Heart left ventricle (tissue), 16 donors: Measurements from ENCODE around the gene DPH5. TPM values are rescaled to one million over a fixed set of nuclear protein-coding genes. Genes with fewer than 3 reads are reported as not detected.
A peak's percentile ranks its signal among the peaks of the same experiment; 100 is the strongest.

Experiments used
- ATAC-seq, 4 donors: fragments of 200-7000 bp; cut with Tn5 transposase; one replicate each; pipeline ENCODE4 v1.9.1; 2020 to 2022; ENCODE audit warnings: moderate library complexity in 4 of 4, mild to moderate bottlenecking in 3 of 4, moderate number of reproducible peaks in 1 of 4
- DNase-seq, 5 donors: peaks; one replicate each; pipeline ENCODE4 v3.0.0-alpha.2; 2020
- H3K27ac ChIP-seq, 12 donors: fragments of 200-600 bp; sonication (generic) in 4 of 12; one replicate each; pipeline versions ENCODE4 v1.5.0 to v1.8.0; 2016 to 2022; ENCODE audit warnings: mild to moderate bottlenecking in 2 of 12
- H3K27me3 ChIP-seq, 9 donors: fragments of 200-600 bp; sonication (generic) in 2 of 9; one replicate each; pipeline versions ENCODE4 v1.5.1 to v1.8.0; 2016 to 2022; ENCODE audit warnings: mild to moderate bottlenecking in 3 of 9
- H3K36me3 ChIP-seq, 9 donors: fragments of 200-600 bp; sonication (generic) in 2 of 9; one replicate each; pipeline versions ENCODE4 v1.5.0 to v1.8.0; 2018 to 2022; ENCODE audit warnings: mild to moderate bottlenecking in 2 of 9
- H3K4me1 ChIP-seq, 12 donors: fragments of 200-600 bp; sonication (generic) in 4 of 12; one replicate each; pipeline versions ENCODE4 v1.5.0 to v1.8.0; 2016 to 2022; ENCODE audit warnings: mild to moderate bottlenecking in 3 of 12
- H3K4me3 ChIP-seq, 12 donors: fragments of 200-600 bp; sonication (generic) in 4 of 12; one replicate each; pipeline versions ENCODE4 v1.5.0 to v1.8.0; 2017 to 2022; ENCODE audit warnings: mild to moderate bottlenecking in 9 of 12, moderate library complexity in 4 of 12
- H3K9me3 ChIP-seq, 12 donors: fragments of 200-600 bp; sonication (generic) in 4 of 12; one replicate each; pipeline versions ENCODE4 v1.5.0 to v1.8.0; 2016 to 2022; ENCODE audit warnings: mild to moderate bottlenecking in 1 of 12
- POLR2A ChIP-seq, 2 donors: fragments of 450-650 bp; IDR thresholded peaks; one replicate each; pipeline ENCODE4 v1.6.1; 2017; ENCODE audit warnings: antibody characterized with exemption in 2 of 2, mild to moderate bottlenecking in 2 of 2, moderate library complexity in 2 of 2
- WGBS, 4 donors: extraction: QIAGEN DNeasy Blood & Tissue Kit in 2 of 4; methylation state at CpG; one replicate each; pipeline versions ENCODE4 v1.1.5 to v1.1.7; 2013 to 2018; 5-methylcytosine and 5-hydroxymethylcytosine counted together
- intact Hi-C, 10 donors: fragments of 100-400 bp; cut with DNase I; formaldehyde crosslinking; loops; one replicate each; pipeline versions ENCODE4 v1.11.1 to v1.14.2; 2022
- long read RNA-seq, 3 donors: library from polyadenylated mRNA; unstranded; transcript quantifications; one replicate each; pipeline ENCODE4 v2.0.0, GENCODE V29; 2020 to 2021
- polyA plus RNA-seq, 2 donors: library from polyadenylated mRNA; stranded (reverse); fragments of 200-250 nt; gene quantifications; one replicate each; pipeline ENCODE4 v1.2.3, GENCODE V29; 2013
- total RNA-seq, 9 donors: library from RNA; depleted of rRNA in 2 of 9; stranded (reverse); fragments of >200 nt in 2 of 9; fragmentation: NEBNext Ultra II Directional in 3 of 9; extraction: Animal tissue kit (Norgen Biotek cat#: 25700) in 3 of 9; gene quantifications; one replicate each; pipeline versions ENCODE4 v1.1.0 to v1.2.4, GENCODE V29; 2016 to 2023
- TF ChIP-seq, protein P1 (sequence below), 12 donors: fragments of 200-600 bp; sonication (generic) in 4 of 12; IDR thresholded peaks; one replicate each; pipeline versions ENCODE4 v1.5.0 to v1.8.0; 2018 to 2022; ENCODE audit warnings: antibody characterized with exemption in 12 of 12, mild to moderate bottlenecking in 5 of 12
- donor health status: ischemic (EF 13 %, LVEDD 7.1; RV severe dilation, severe dysfunction).
- donor health status: healthy with polysubstance abuse.
- donor health status: DM: no; HTN: yes; CAD: no.
- donor health status: DM: no; HTN: no; CAD: no.
- donor health status: ischemic (EF 25% LVEDD 6.9; RV normal size, moderate dysfunction).
- donor health status: ischemic (EF 25% LVEDD 5.7; RV mildly dilated, moderate dysfunction).
- donor health status: healthy.
- donor health status: DM: yes; HTN: yes; CAD: no.
- donor health status: ischemic (EF 35%, LVEDD 5.7; RV mildly dilated, moderate dysfunction).
- donor health status: nonischemic (EF 11% LVEDD 7.7; RV severe dilation, severe dysfunction).
- donor health status: DM: yes; HTN: yes; CAD: no.
- donor health status: PGD.
- donor health status: ischemic (EF 29% LVEDD 5.4; RV normal size, mild dysfunction).
- donor health status: nonischemic (EF 23%, LVEDD 6.1; RV moderate dilation, normal function).

The DPH5 gene, protein sequence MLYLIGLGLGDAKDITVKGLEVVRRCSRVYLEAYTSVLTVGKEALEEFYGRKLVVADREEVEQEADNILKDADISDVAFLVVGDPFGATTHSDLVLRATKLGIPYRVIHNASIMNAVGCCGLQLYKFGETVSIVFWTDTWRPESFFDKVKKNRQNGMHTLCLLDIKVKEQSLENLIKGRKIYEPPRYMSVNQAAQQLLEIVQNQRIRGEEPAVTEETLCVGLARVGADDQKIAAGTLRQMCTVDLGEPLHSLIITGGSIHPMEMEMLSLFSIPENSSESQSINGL
- 10 to 100 TPM; 14.8 to 36.2 (median 26.5) TPM for total RNA-seq
- polyA plus RNA-seq = 10 to 100 TPM; 28.3 to 38.1 TPM
- long read RNA-seq, donor 1, transcript DPH5-203 (8 exons, 1,316 nt) = major isoform, 38 of 56 reads
- long read RNA-seq, donor 1, transcript DPH5-201 (8 exons, 1,143 nt) = minor isoform, 6 of 56 reads
- long read RNA-seq, donor 1, partial matches to known transcripts = 0 of 56 reads
- long read RNA-seq, donor 1, other reads (novel, unspliced or antisense) = 11 of 56 reads
- long read RNA-seq, donor 2, transcript DPH5-203 (8 exons, 1,316 nt) = major isoform, 115 of 156 reads
- long read RNA-seq, donor 2, transcript DPH5-201 (8 exons, 1,143 nt) = minor isoform, 6 of 156 reads
- long read RNA-seq, donor 2, transcript DPH5-211 (8 exons, 1,034 nt) = minor isoform, 10 of 156 reads
- long read RNA-seq, donor 2, partial matches to known transcripts = 1 of 156 reads
- long read RNA-seq, donor 2, other reads (novel, unspliced or antisense) = 22 of 156 reads
- long read RNA-seq, donor 3, transcript DPH5-203 (8 exons, 1,316 nt) = major isoform, 32 of 46 reads
- long read RNA-seq, donor 3, partial matches to known transcripts = 0 of 46 reads
- long read RNA-seq, donor 3, other reads (novel, unspliced or antisense) = 7 of 46 reads

DNA sequence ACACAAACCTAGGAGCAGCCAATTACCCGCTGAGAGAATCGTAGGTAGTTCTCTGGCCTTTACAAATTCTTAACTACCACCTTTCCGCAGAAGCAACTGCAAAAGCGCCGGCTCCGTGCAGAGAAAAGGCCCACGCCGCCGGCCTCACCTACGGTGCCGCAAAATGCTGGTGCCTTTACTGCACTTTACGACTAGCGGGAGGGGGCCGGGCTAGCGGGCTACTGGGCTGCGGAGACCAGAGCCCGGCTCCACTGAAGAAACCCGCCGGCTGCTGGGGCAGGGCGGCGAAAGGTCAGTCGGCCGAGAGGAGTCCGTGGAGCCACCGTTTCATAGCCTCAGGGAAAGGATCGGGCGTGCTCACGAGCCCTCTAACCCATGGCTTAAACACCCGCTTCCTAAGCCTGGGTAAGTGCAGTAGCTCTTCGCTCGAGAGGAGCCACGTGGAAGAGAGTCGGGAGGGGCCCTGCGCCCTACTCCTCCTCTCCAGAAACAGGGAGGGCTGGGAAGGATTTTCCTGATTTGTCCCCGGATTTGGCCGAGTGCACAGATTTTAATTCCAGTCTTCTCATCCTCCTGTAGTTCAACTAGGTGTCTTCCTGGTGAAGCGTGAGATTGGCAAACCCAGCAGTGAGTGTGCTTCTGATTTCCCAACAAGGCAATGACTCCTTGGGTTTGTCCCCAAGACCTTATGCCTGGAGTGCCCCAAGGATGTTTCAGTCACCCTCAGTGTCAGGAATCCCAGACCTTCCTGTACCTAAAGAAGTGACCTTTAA lies at the start of gene DPH5:
DPH5 (minus strand) TSS at position 128 of the 773 bp plus-strand sequence. CDS start 341 bp downstream, outside the sequence.
- Histone ChIP-seq H3K4me1 (peaks cover 0 to 56% (median 18%) of the 10 kb centered on the region in 12 donors), H3K4me3 (peak within 1 kb of the TSS; percentile 44 to 88 (median 72)), H3K27me3 (no peaks in the 10 kb centered on the region), H3K27ac (peak within 1 kb of the TSS; percentile 56 to 93 (median 88)), H3K9me3 (no peaks in the 10 kb centered on the region), H3K36me3 (peaks cover 0 to 12% (median 0%) of the 10 kb centered on the region in 9 donors)
- no peak for TF ChIP-seq POLR2A (IDR thresholded peaks at IDR 0.05)
- TF ChIP-seq, protein P1, sequence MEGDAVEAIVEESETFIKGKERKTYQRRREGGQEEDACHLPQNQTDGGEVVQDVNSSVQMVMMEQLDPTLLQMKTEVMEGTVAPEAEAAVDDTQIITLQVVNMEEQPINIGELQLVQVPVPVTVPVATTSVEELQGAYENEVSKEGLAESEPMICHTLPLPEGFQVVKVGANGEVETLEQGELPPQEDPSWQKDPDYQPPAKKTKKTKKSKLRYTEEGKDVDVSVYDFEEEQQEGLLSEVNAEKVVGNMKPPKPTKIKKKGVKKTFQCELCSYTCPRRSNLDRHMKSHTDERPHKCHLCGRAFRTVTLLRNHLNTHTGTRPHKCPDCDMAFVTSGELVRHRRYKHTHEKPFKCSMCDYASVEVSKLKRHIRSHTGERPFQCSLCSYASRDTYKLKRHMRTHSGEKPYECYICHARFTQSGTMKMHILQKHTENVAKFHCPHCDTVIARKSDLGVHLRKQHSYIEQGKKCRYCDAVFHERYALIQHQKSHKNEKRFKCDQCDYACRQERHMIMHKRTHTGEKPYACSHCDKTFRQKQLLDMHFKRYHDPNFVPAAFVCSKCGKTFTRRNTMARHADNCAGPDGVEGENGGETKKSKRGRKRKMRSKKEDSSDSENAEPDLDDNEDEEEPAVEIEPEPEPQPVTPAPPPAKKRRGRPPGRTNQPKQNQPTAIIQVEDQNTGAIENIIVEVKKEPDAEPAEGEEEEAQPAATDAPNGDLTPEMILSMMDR (IDR thresholded peaks at IDR 0.05) = no peak
- WGBS, 4 donors = 0 to 1% (median 1%) methylated on average over 23 to 37 of the region's 37 CpGs
- DNase-seq (peak; percentile 88 to 95 (median 94)), ATAC-seq (peak; percentile 98 to 99 (median 98))
- intact Hi-C loops = loop anchor here in 8 of 10 donors (2.0 to 10.0 kb wide), 6 partner anchors 79 to 259 kb away; partner anchors contain the start of gene S1PR1 (in 6 of the 8)

DNA sequence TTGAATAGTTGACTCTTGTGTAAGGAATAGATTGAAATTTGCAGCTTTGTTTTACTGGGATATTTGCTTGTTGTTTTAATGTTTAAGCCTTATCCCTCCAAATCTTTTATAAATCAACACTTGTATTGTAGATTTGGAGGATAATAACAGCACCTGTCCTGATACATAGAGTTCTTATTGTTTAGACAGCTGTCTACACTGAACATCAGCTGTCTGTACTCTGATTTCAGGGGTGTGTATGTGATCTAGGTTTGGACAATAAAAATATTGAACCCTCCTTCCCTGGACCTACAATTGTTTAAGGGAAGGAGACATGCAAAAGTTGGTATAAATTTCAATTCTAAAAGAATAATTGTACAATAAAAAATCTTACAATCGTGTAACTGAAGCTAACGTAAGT lies 48.3 kb upstream of the DPH5 start:
- 95 to 98% (median 97%) methylated on average over 2 of the region's 2 CpGs for WGBS, 4 donors
- TF ChIP-seq, protein P1 (IDR thresholded peaks at IDR 0.05) = no peak
- TF ChIP-seq POLR2A (IDR thresholded peaks at IDR 0.05) = no peak

DNA sequence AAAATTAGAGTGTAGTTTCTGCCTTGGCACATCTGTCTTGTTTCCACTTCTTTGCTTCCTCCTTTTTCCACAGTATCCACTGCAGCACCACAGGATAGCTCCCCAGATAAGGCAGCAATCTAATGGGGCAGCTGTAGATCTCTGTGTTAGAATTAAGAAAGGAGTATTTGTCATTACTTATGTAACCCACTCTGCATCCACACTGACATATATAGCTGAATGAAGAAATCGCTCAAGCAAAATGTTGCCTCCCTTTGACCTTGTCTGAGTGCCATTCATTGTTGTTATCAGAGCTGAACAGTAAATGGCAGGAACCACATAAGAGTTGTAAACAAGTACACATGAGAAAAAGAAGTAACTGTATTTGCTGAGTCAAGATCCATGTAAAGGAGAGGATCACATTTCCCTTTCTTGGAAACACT lies 45.9 kb upstream of the DPH5 start:
- no peak for DNase-seq
- H3K4me1 ChIP-seq = peaks cover 0 to 21% (median 11%) of the 10 kb centered on the region in 12 donors
- H3K9me3 ChIP-seq = no peaks in the 10 kb centered on the region
- no peaks in the 10 kb centered on the region for H3K27me3 ChIP-seq
- 14 to 34% (median 25%) methylated on average over 1 of the region's 1 CpG for WGBS, 4 donors
- intact Hi-C loops = no loop called here
- TF ChIP-seq, protein P1 (IDR thresholded peaks at IDR 0.05) = no peak
- no peak for TF ChIP-seq POLR2A (IDR thresholded peaks at IDR 0.05)
- no peak overlapping the region for H3K4me3 ChIP-seq
- peak overlapping the region in 1 of 12 donors; percentile 14 for H3K27ac ChIP-seq
- peaks cover 0 to 12% (median 0%) of the 10 kb centered on the region in 9 donors for H3K36me3 ChIP-seq
- ATAC-seq = peak in 2 of 4 donors; percentile 42

More for the DNA sequence above, 48.3 kb upstream of the DPH5 start:
- Histone ChIP-seq H3K36me3 (peaks cover 0 to 20% (median 5%) of the 10 kb centered on the region in 9 donors), H3K27me3 (no peaks in the 10 kb centered on the region), H3K27ac (no peak overlapping the region), H3K4me3 (no peak overlapping the region), H3K4me1 (peaks cover 0 to 21% (median 11%) of the 10 kb centered on the region in 12 donors), H3K9me3 (no peaks in the 10 kb centered on the region)
- ATAC-seq (no peak), DNase-seq (no peak)
- intact Hi-C loops = no loop called here
